Right lung (tissue), 5 donors: Measurements from ENCODE around the gene TAF1C. TPM values are rescaled to one million over a fixed set of nuclear protein-coding genes. Genes with fewer than 3 reads are reported as not detected.

Experiments used
- DNase-seq, 2 donors: peaks; one replicate each; pipeline ENCODE4 v3.0.0-alpha.2; 2013
- polyA plus RNA-seq, 5 donors: library from polyadenylated mRNA; unstranded; fragments of 120-200 nt; gene quantifications; one replicate each; pipeline versions ENCODE4 v1.2.1 to v1.2.3, GENCODE V29; 2013; ENCODE audit warnings: inconsistent platforms in 1 of 5, low replicate concordance in 1 of 5; ENCODE audit not compliant: insufficient read length in 5 of 5, insufficient read depth in 1 of 5

Gene TAF1C
- polyA plus RNA-seq, 5 donors, result 32.4 to 61.4 (median 52.9) TPM

- DNase-seq, result no peak
Observed at GRCh38 chr16:84190731-84191388, 4.0 kb upstream of the TAF1C start, which contains the start of gene ADAD2. ADAD2 (plus strand) TSS chr16:84191157; CDS start chr16:84191231, 74 bp downstream.

- DNase-seq, result no peak
Observed at GRCh38 chr16:84184775-84185174, 2.1 kb downstream of the TAF1C start.

- no peak for DNase-seq
Observed at GRCh38 chr16:84183911-84184591, 2.8 kb downstream of the TAF1C start.

- no peak for DNase-seq
Observed at GRCh38 chr16:84183572-84183875, 3.3 kb downstream of the TAF1C start.

GRCh38 chr16:84182680-84183571 is 3.9 kb downstream of the TAF1C start:
- no peak for DNase-seq

GRCh38 chr16:84182104-84182503 is 4.8 kb downstream of the TAF1C start:
- no peak for DNase-seq

GRCh38 chr16:84181144-84181915 is 5.5 kb downstream of the TAF1C start:
- no peak for DNase-seq

GRCh38 chr16:84180519-84181140 is 6.2 kb downstream of the TAF1C start:
- no peak for DNase-seq

- DNase-seq, result no peak
Observed at GRCh38 chr16:84179612-84180320, 7.1 kb downstream of the TAF1C start.

GRCh38 chr16:84178892-84179611 is 7.8 kb downstream of the TAF1C start:
- DNase-seq, result no peak

GRCh38 chr16:84178146-84178765 is 8.6 kb downstream of the TAF1C start:
- no peak for DNase-seq

- no peak for DNase-seq
Observed at GRCh38 chr16:84177741-84178073, 9.2 kb downstream of the TAF1C start.

GRCh38 chr16:84176192-84177053 is 10.4 kb downstream of the TAF1C start:
- DNase-seq, result no peak

GRCh38 chr16:84175350-84176081 is 11.3 kb downstream of the TAF1C start:
- no peak for DNase-seq

GRCh38 chr16:84174396-84174795 is 12.5 kb downstream of the TAF1C start:
- no peak for DNase-seq

GRCh38 chr16:84169765-84170310 is 17.0 kb downstream of the TAF1C start:
- DNase-seq, result no peak
